ENCODE data around the gene HBS1L.

HBS1L gene

GRCh38 chr6:134948691-134949090, 105.9 kb downstream of the HBS1L start:
- DNase-seq (ENCODE audit: low spot score) = no peak
- Histone ChIP-seq H2AK5ac (ENCODE audit: low read depth, low read length) (no peak overlapping the region), H3K4me2 (ENCODE audit: insufficient read depth, low read length, poor library complexity, severe bottlenecking) (no peak overlapping the region), H3K9me3 (replicated peaks in 1 of 2; ENCODE audit: control insufficient read depth in 2 of 2, insufficient read depth in 1 of 2, low read depth in 1 of 2, low read length in 2 of 2) (peaks cover 0 to 2% of the 10 kb centered on the region in 2 donors), H2AFZ (ENCODE audit: low read length) (no peak overlapping the region), H2BK12ac (ENCODE audit: low read length) (no peak overlapping the region), H3K27me3 (ENCODE audit: control insufficient read depth in 3 of 3, insufficient read depth in 3 of 3, low read depth in 1 of 3, low read length in 3 of 3) (no peaks in the 10 kb centered on the region), H4K91ac (ENCODE audit: low read depth, low read length, poor library complexity) (no peak overlapping the region), H3K4me1 (ENCODE audit: control insufficient read depth in 2 of 2, insufficient read depth in 1 of 2, low read depth in 1 of 2, low read length in 2 of 2) (no peaks in the 10 kb centered on the region), H3K4ac (ENCODE audit: low read length) (no peak overlapping the region), H3K18ac (ENCODE audit: low read length) (no peak overlapping the region), H3K27ac (replicated peaks; ENCODE audit: low read length) (no peak overlapping the region), H2BK5ac (ENCODE audit: low read length) (no peak overlapping the region), H3K23ac (ENCODE audit: low read depth, low read length, poor library complexity) (no peak overlapping the region), H3K36me3 (replicated peaks in 1 of 2; ENCODE audit: control insufficient read depth in 2 of 2, insufficient read depth in 2 of 2, low read length in 2 of 2) (no peaks in the 10 kb centered on the region), H3K4me3 (ENCODE audit: low read length in 2 of 2) (no peak overlapping the region), H3K79me1 (ENCODE audit: low read depth, low read length) (no peaks in the 10 kb centered on the region), H2BK120ac (ENCODE audit: low read depth, low read length) (no peak overlapping the region), H4K8ac (ENCODE audit: low read depth, low read length) (no peak overlapping the region), H3K9ac (ENCODE audit: low read depth, low read length, poor library complexity) (no peak overlapping the region), H3K14ac (ENCODE audit: low read length) (no peak overlapping the region), H2BK15ac (ENCODE audit: low read length) (no peak overlapping the region)
- WGBS, 2 donors (ENCODE audit: extremely low coverage in 2 of 2, insufficient read length in 2 of 2, insufficient replicate concordance in 1 of 2) = no CpG with 5 or more reads among the region's 1 CpG

GRCh38 chr6:134948142-134948541, 106.5 kb downstream of the HBS1L start:
- no peak overlapping the region for H3K4me3 ChIP-seq (ENCODE audit: low read length in 2 of 2)
- H3K79me1 ChIP-seq (ENCODE audit: low read depth, low read length) = no peaks in the 10 kb centered on the region
- H3K27me3 ChIP-seq (ENCODE audit: control insufficient read depth in 3 of 3, insufficient read depth in 3 of 3, low read depth in 1 of 3, low read length in 3 of 3) = no peaks in the 10 kb centered on the region
- H3K18ac ChIP-seq (ENCODE audit: low read length) = no peak overlapping the region
- H3K4me1 ChIP-seq (ENCODE audit: control insufficient read depth in 2 of 2, insufficient read depth in 1 of 2, low read depth in 1 of 2, low read length in 2 of 2) = no peaks in the 10 kb centered on the region
- H3K4ac ChIP-seq (ENCODE audit: low read length) = no peak overlapping the region
- no peak overlapping the region for H4K91ac ChIP-seq (ENCODE audit: low read depth, low read length, poor library complexity)
- no peak overlapping the region for H2AK5ac ChIP-seq (ENCODE audit: low read depth, low read length)
- peaks cover 0 to 2% of the 10 kb centered on the region in 2 donors for H3K9me3 ChIP-seq (replicated peaks in 1 of 2; ENCODE audit: control insufficient read depth in 2 of 2, insufficient read depth in 1 of 2, low read depth in 1 of 2, low read length in 2 of 2)
- H2BK12ac ChIP-seq (ENCODE audit: low read length) = no peak overlapping the region
- H3K9ac ChIP-seq (ENCODE audit: low read depth, low read length, poor library complexity) = no peak overlapping the region
- H2BK5ac ChIP-seq (ENCODE audit: low read length) = no peak overlapping the region
- H3K4me2 ChIP-seq (ENCODE audit: insufficient read depth, low read length, poor library complexity, severe bottlenecking) = no peak overlapping the region
- no peak overlapping the region for H4K8ac ChIP-seq (ENCODE audit: low read depth, low read length)
- no peak overlapping the region for H3K23ac ChIP-seq (ENCODE audit: low read depth, low read length, poor library complexity)
- no peak overlapping the region for H3K14ac ChIP-seq (ENCODE audit: low read length)
- no peak for DNase-seq (ENCODE audit: low spot score)
- H2BK15ac ChIP-seq (ENCODE audit: low read length) = no peak overlapping the region
- H2BK120ac ChIP-seq (ENCODE audit: low read depth, low read length) = no peak overlapping the region
- H2AFZ ChIP-seq (ENCODE audit: low read length) = no peak overlapping the region
- H3K36me3 ChIP-seq (replicated peaks in 1 of 2; ENCODE audit: control insufficient read depth in 2 of 2, insufficient read depth in 2 of 2, low read length in 2 of 2) = no peaks in the 10 kb centered on the region
- no peak overlapping the region for H3K27ac ChIP-seq (replicated peaks; ENCODE audit: low read length)

GRCh38 chr6:134945045-134945444, 109.6 kb downstream of the HBS1L start:
- Histone ChIP-seq H3K4me2 (ENCODE audit: insufficient read depth, low read length, poor library complexity, severe bottlenecking) (no peak overlapping the region), H2BK12ac (ENCODE audit: low read length) (no peak overlapping the region)

GRCh38 chr6:134943522-134944111, 111.0 kb downstream of the HBS1L start:
- Histone ChIP-seq H3K9ac (ENCODE audit: low read depth, low read length, poor library complexity) (no peak overlapping the region), H3K4me2 (ENCODE audit: insufficient read depth, low read length, poor library complexity, severe bottlenecking) (no peak overlapping the region), H3K4me3 (ENCODE audit: low read length in 2 of 2) (no peak overlapping the region), H2BK5ac (ENCODE audit: low read length) (no peak overlapping the region), H3K9me3 (replicated peaks in 1 of 2; ENCODE audit: control insufficient read depth in 2 of 2, insufficient read depth in 1 of 2, low read depth in 1 of 2, low read length in 2 of 2) (peaks cover 0 to 2% of the 10 kb centered on the region in 2 donors), H4K91ac (ENCODE audit: low read depth, low read length, poor library complexity) (no peak overlapping the region), H2BK120ac (ENCODE audit: low read depth, low read length) (no peak overlapping the region), H3K36me3 (replicated peaks in 1 of 2; ENCODE audit: control insufficient read depth in 2 of 2, insufficient read depth in 2 of 2, low read length in 2 of 2) (no peaks in the 10 kb centered on the region), H4K8ac (ENCODE audit: low read depth, low read length) (no peak overlapping the region), H3K14ac (ENCODE audit: low read length) (no peak overlapping the region), H3K79me1 (ENCODE audit: low read depth, low read length) (no peaks in the 10 kb centered on the region), H3K27ac (replicated peaks; ENCODE audit: low read length) (no peak overlapping the region), H3K4me1 (ENCODE audit: control insufficient read depth in 2 of 2, insufficient read depth in 1 of 2, low read depth in 1 of 2, low read length in 2 of 2) (no peaks in the 10 kb centered on the region), H2BK12ac (ENCODE audit: low read length) (no peak overlapping the region), H2AK5ac (ENCODE audit: low read depth, low read length) (no peak overlapping the region), H3K4ac (ENCODE audit: low read length) (no peak overlapping the region), H3K27me3 (ENCODE audit: control insufficient read depth in 3 of 3, insufficient read depth in 3 of 3, low read depth in 1 of 3, low read length in 3 of 3) (no peaks in the 10 kb centered on the region), H3K23ac (ENCODE audit: low read depth, low read length, poor library complexity) (no peak overlapping the region), H2AFZ (ENCODE audit: low read length) (peak overlapping the region; percentile 59), H2BK15ac (ENCODE audit: low read length) (no peak overlapping the region), H3K18ac (ENCODE audit: low read length) (no peak overlapping the region)
- no peak for DNase-seq (ENCODE audit: low spot score)
- WGBS, 2 donors (ENCODE audit: extremely low coverage in 2 of 2, insufficient read length in 2 of 2, insufficient replicate concordance in 1 of 2) = no CpG with 5 or more reads among the region's 9 CpGs

More at GRCh38 chr6:134945045-134945444, 109.6 kb downstream of the HBS1L start:
- Histone ChIP-seq H4K8ac (ENCODE audit: low read depth, low read length) (no peak overlapping the region), H2AK5ac (ENCODE audit: low read depth, low read length) (no peak overlapping the region), H2AFZ (ENCODE audit: low read length) (no peak overlapping the region), H4K91ac (ENCODE audit: low read depth, low read length, poor library complexity) (no peak overlapping the region), H2BK120ac (ENCODE audit: low read depth, low read length) (no peak overlapping the region), H2BK5ac (ENCODE audit: low read length) (no peak overlapping the region), H3K14ac (ENCODE audit: low read length) (no peak overlapping the region), H3K9me3 (replicated peaks in 1 of 2; ENCODE audit: control insufficient read depth in 2 of 2, insufficient read depth in 1 of 2, low read depth in 1 of 2, low read length in 2 of 2) (peaks cover 0 to 2% of the 10 kb centered on the region in 2 donors), H3K4me1 (ENCODE audit: control insufficient read depth in 2 of 2, insufficient read depth in 1 of 2, low read depth in 1 of 2, low read length in 2 of 2) (no peaks in the 10 kb centered on the region), H3K18ac (ENCODE audit: low read length) (no peak overlapping the region), H3K4ac (ENCODE audit: low read length) (no peak overlapping the region), H3K23ac (ENCODE audit: low read depth, low read length, poor library complexity) (no peak overlapping the region), H3K27me3 (ENCODE audit: control insufficient read depth in 3 of 3, insufficient read depth in 3 of 3, low read depth in 1 of 3, low read length in 3 of 3) (no peaks in the 10 kb centered on the region), H3K79me1 (ENCODE audit: low read depth, low read length) (no peaks in the 10 kb centered on the region), H3K27ac (replicated peaks; ENCODE audit: low read length) (no peak overlapping the region), H3K36me3 (replicated peaks in 1 of 2; ENCODE audit: control insufficient read depth in 2 of 2, insufficient read depth in 2 of 2, low read length in 2 of 2) (no peaks in the 10 kb centered on the region), H3K9ac (ENCODE audit: low read depth, low read length, poor library complexity) (no peak overlapping the region), H2BK15ac (ENCODE audit: low read length) (no peak overlapping the region), H3K4me3 (ENCODE audit: low read length in 2 of 2) (no peak overlapping the region)
- no peak for DNase-seq (ENCODE audit: low spot score)
